HPDE6-E6E7 (cell line): ENCODE results near the gene MAST1.
"Not testable (repeated sequence)": the region's sequence is repeated elsewhere in the genome, so short reads cannot be mapped to it uniquely, and the experiment has no call there.

Experiments
- DNase-seq: peaks from one replicate; pipeline ENCODE4 v3.0.0; 2011; ENCODE audit warnings: missing footprints; ENCODE audit errors: extremely low spot score

The MAST1 gene

GRCh38 chr19:12893582-12893981 is 55.3 kb downstream of the MAST1 start:
- DNase-seq: no peak

GRCh38 chr19:12896460-12896859 is 58.1 kb downstream of the MAST1 start:
- no peak for DNase-seq

- DNase-seq: no peak
These were observed 61.7 kb downstream of the MAST1 start for GRCh38 chr19:12899891-12900518.

- DNase-seq: no peak
These were observed 68.9 kb downstream of the MAST1 start for GRCh38 chr19:12907166-12907565.

GRCh38 chr19:12912571-12912970 is 74.3 kb downstream of the MAST1 start:
- no peak for DNase-seq

- DNase-seq: no peak
These were observed 74.8 kb downstream of the MAST1 start for GRCh38 chr19:12913011-12913561.

- DNase-seq: no peak
These were observed 75.8 kb downstream of the MAST1 start for GRCh38 chr19:12913851-12914690.

- DNase-seq: not testable (repeated sequence)
These were observed 77.5 kb downstream of the MAST1 start for GRCh38 chr19:12915860-12916259.

GRCh38 chr19:12918253-12918652 is 79.9 kb downstream of the MAST1 start:
- no peak for DNase-seq

- DNase-seq: no peak
These were observed 82.7 kb downstream of the MAST1 start for GRCh38 chr19:12921047-12921446.

GRCh38 chr19:12922959-12923358 is 84.6 kb downstream of the MAST1 start:
- DNase-seq: no peak
